Calu3 (cell line): ENCODE results near the gene BDH2. TPM values are rescaled to one million over a fixed set of nuclear protein-coding genes. Genes with fewer than 3 reads are reported as not detected.

ENCODE experiments used
- BruUV-seq: library from RNA; stranded (reverse); fragments of 400-500 nt; replicated peaks from 2 replicates; lab custom pipeline; 2021; lab: Mats Ljungman, UMichigan
- CTCF ChIA-PET: fragments of 300-600 bp; sonication (Branson Sonifier 250); formaldehyde crosslinking; loops from one replicate; lab custom pipeline; 2022; ENCODE audit warnings: antibody characterized with exemption; lab: Charles Lee
- DNase-seq: peaks from one replicate; pipeline ENCODE4 v3.0.0; 2022
- H3K27ac Mint-ChIP-seq: one replicate; pipeline ENCODE4 v1.8.0; 2022; ENCODE audit warnings: mixed read lengths; ENCODE audit not compliant: unreplicated experiment
- H3K27me3 Mint-ChIP-seq: one replicate; pipeline ENCODE4 v1.8.0; 2022; ENCODE audit warnings: mixed read lengths; ENCODE audit not compliant: unreplicated experiment
- H3K36me3 Mint-ChIP-seq: one replicate; pipeline ENCODE4 v1.8.0; 2022; ENCODE audit warnings: mild to moderate bottlenecking, moderate library complexity, mixed read lengths; ENCODE audit not compliant: insufficient read depth, unreplicated experiment
- H3K4me1 Mint-ChIP-seq: one replicate; pipeline ENCODE4 v1.8.0; 2022; ENCODE audit warnings: mild to moderate bottlenecking, low read depth, mixed read lengths; ENCODE audit not compliant: unreplicated experiment
- H3K4me3 Mint-ChIP-seq: one replicate; pipeline ENCODE4 v1.8.0; 2022; ENCODE audit warnings: mild to moderate bottlenecking, low read depth, moderate library complexity, mixed read lengths; ENCODE audit not compliant: unreplicated experiment
- H3K9me3 Mint-ChIP-seq: one replicate; pipeline ENCODE4 v1.8.0; 2022; ENCODE audit warnings: low read depth, mixed read lengths; ENCODE audit not compliant: unreplicated experiment
- intact Hi-C: fragments of 100-400 bp; cut with micrococcal nuclease; formaldehyde crosslinking; loops from one replicate; pipeline ENCODE4 v1.10.0; 2022; ENCODE audit not compliant: unreplicated experiment
- total RNA-seq: library from RNA; stranded (reverse); gene quantifications from 2 replicates; pipeline ENCODE4 v1.2.3, GENCODE V29; 2022
- TF ChIP-seq, protein P1 (sequence below): fragments of 200-600 bp; IDR thresholded peaks from one replicate; pipeline ENCODE4 v1.8.0; 2022; ENCODE audit warnings: antibody characterized with exemption; ENCODE audit not compliant: unreplicated experiment

BDH2 gene
- total RNA-seq, 1 experiment from 2014 or later, result 8.1 TPM

DNA sequence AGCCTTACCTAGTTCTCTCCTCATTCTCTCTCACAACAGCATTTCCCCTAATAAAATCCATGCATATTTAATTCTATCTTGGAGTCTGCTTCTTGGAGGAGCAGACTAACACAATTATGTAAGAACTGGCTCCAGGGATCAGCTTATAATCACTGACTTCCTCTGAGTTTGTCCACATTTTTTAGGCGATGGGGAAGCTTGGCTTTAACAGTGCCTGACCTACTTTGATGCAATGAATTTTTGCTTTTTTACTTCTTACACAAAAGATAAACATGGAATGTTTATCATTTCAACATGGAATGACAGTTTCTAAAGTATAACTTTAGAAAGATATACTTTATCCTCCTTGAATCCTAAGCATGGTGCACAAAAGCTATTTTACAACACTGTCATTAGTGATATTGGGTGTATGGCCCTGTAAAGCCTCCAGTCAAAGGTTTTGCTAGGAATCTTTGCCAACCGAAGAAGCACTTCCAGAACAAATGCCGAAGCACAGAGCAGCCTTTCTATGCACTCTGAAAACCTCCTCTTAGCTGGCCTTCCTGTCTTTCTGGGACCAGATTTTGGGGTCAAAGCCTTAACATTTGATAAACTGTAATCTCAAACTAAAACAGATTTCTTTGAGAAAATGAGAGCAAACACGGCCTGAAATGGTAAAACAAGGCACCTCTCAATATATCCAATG, 736 bp downstream of the BDH2 start:
- Mint-ChIP-seq H3K27me3 (no peaks in the 10 kb centered on the region), H3K27ac (no peak overlapping the region), H3K36me3 (no peaks in the 10 kb centered on the region), H3K4me3 (peak overlapping the region; percentile 39), H3K4me1 (peaks cover 14% of the 10 kb centered on the region), H3K9me3 (no peaks in the 10 kb centered on the region)
- TF ChIP-seq, protein P1, sequence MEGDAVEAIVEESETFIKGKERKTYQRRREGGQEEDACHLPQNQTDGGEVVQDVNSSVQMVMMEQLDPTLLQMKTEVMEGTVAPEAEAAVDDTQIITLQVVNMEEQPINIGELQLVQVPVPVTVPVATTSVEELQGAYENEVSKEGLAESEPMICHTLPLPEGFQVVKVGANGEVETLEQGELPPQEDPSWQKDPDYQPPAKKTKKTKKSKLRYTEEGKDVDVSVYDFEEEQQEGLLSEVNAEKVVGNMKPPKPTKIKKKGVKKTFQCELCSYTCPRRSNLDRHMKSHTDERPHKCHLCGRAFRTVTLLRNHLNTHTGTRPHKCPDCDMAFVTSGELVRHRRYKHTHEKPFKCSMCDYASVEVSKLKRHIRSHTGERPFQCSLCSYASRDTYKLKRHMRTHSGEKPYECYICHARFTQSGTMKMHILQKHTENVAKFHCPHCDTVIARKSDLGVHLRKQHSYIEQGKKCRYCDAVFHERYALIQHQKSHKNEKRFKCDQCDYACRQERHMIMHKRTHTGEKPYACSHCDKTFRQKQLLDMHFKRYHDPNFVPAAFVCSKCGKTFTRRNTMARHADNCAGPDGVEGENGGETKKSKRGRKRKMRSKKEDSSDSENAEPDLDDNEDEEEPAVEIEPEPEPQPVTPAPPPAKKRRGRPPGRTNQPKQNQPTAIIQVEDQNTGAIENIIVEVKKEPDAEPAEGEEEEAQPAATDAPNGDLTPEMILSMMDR, result no peak
- intact Hi-C loops, result loop anchor here (5.0 to 10.0 kb wide), 2 partner anchors 274 to 667 kb away; partner anchors contain the start of gene UBE2D3
- no peak for DNase-seq
- no TSS peak for BruUV-seq
- CTCF ChIA-PET, result interaction anchor here (0.9 to 1.4 kb wide), 2 partner anchors 271 to 478 kb away, joined by 3 to 4 read pairs; partner anchors contain the start of gene UBE2D3

DNA sequence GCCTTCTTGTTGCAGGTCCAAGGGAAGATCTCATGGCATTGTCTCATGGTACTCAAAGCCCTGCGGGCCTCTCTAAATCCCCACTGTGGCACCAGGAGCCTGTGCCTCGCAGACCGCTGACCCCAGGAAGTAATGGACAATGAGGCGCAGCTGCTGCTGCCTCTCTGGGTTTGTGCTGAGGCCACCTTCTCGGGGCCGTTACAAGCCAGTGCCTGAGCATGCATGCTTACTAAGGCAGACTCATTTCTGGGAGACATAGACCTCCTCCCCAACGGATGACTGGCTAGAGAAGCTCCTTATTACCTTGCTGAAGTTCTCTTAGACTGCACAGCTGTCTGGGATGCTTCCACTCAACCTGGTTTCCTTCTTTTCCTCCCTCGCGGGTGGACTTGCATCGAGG, 1.3 kb downstream of the BDH2 start:
- Mint-ChIP-seq H3K27me3 (no peaks in the 10 kb centered on the region), H3K4me3 (no peak overlapping the region), H3K36me3 (no peaks in the 10 kb centered on the region), H3K9me3 (no peaks in the 10 kb centered on the region), H3K4me1 (peaks cover 14% of the 10 kb centered on the region), H3K27ac (no peak overlapping the region)
- no TSS peak for BruUV-seq
- CTCF ChIA-PET, result no interaction called here
- TF ChIP-seq, protein P1, result no peak
- intact Hi-C loops, result loop anchor here (5.0 to 10.0 kb wide), 2 partner anchors 274 to 666 kb away; partner anchors contain the start of gene UBE2D3
- no peak for DNase-seq

DNA sequence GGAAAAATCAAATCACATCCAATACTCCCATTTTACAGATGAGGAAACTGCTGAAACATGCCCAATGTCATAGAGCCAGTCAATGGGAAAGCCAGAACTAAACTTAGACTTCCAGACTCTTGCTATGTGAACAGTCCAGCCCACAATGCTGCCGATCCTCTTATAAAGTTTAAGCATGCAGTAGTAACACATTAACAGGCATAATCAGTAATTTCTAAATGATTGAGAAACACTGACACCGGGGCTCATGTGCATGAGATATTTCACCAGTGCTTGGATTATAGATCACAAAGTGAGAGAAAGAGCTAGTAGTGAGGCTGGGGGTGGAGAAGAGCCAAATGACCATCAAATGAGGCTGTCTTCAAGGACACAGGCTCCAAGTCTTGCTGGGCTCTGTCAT, 2.5 kb downstream of the BDH2 start:
- no peak for DNase-seq
- TF ChIP-seq, protein P1, result no peak
- CTCF ChIA-PET, result no interaction called here
- no peaks in the 10 kb centered on the region for H3K36me3 Mint-ChIP-seq
- H3K4me1 Mint-ChIP-seq, result peaks cover 14% of the 10 kb centered on the region
- H3K27ac Mint-ChIP-seq, result no peak overlapping the region
- no peak overlapping the region for H3K4me3 Mint-ChIP-seq
- no peaks in the 10 kb centered on the region for H3K9me3 Mint-ChIP-seq
- no TSS peak for BruUV-seq
- intact Hi-C loops, result loop anchor here (5.0 to 10.0 kb wide), 2 partner anchors 272 to 665 kb away; partner anchors contain the start of gene UBE2D3
- no peaks in the 10 kb centered on the region for H3K27me3 Mint-ChIP-seq

DNA sequence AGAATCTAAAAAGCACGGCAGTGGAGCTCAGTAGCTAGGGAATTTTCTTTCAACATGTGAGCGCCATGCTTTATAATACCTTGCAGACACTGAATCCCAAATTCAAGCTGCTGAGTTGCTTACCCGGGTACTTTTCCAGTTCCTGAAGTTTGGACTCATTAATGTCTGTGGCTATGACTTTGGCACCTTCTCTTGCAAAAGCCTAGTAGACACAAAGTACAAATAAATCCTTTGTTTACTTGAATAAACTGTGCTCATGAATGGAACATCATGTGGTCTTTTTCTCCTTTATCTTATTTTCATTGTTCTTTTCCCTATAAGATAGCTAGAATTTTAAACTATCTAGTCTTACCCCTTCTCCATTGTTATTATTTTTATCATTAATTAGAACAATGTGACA, 4.6 kb downstream of the BDH2 start:
- no peak for DNase-seq
- Mint-ChIP-seq H3K4me1 (peaks cover 14% of the 10 kb centered on the region), H3K36me3 (no peaks in the 10 kb centered on the region), H3K27me3 (no peaks in the 10 kb centered on the region), H3K9me3 (no peaks in the 10 kb centered on the region), H3K27ac (no peak overlapping the region), H3K4me3 (no peak overlapping the region)
- no TSS peak for BruUV-seq
- TF ChIP-seq, protein P1, result no peak
- intact Hi-C loops, result loop anchor here (5.0 to 10.0 kb wide), 2 partner anchors 270 to 663 kb away; partner anchors contain the start of gene UBE2D3
- CTCF ChIA-PET, result no interaction called here
